ENCODE results near the gene TPRG1. TPM values are rescaled to one million over a fixed set of nuclear protein-coding genes. Genes with fewer than 3 reads are reported as not detected.

The TPRG1 gene
- total RNA-seq, 1 experiment from 2014 or later, result 0.42 TPM

DNA sequence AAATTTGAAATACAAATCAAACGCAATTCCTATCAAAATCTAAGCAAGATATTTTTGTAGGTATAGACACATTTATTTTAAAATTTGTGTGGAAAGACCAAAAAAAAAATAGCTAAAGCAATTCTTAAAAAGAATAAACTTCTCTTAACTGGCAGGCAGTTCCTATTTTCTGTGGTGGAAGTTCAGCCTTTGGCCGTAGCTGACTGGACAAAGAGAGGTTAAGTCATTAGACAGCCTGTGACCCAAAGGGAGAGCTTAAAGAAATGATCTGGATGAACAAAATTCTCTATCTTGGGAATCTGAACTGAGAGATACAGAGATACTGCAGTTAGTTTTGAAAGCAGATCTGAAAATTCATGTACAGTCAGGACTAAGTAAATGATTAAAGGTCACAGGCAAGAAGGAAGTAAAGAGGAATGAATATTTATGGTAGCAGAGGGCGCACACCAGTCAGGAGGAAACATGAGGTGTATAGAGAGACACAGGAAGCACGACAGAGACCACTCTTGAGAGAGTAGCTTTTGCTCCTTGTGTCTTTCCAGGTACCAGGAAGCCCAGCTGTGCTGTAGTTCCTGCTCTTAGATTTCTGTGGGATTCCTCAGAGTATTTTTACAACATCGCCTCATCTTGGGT, 57.5 kb downstream of the TPRG1 start:
- no peak for DNase-seq (ENCODE audit: low read depth)

DNA sequence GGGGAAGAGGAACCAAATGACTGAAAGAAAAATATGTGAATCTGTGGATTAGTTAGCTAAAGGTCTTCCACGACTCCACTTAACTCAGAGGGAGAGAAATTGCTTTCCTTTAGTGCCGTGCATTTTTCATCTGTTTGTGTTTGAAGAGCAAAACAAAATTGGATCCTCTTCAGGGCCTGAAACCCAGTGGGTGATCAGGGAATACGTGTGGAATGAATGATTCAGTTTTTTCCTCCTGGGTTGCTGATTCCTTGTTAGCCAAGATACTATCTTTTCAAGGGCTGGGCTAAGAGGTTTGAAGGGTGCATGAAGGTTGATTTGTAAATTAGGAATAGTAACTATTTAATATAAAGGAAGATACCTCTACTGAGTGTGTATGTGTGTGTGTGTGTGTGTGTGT, 61.0 kb downstream of the TPRG1 start:
- DNase-seq (ENCODE audit: low read depth), result no peak

DNA sequence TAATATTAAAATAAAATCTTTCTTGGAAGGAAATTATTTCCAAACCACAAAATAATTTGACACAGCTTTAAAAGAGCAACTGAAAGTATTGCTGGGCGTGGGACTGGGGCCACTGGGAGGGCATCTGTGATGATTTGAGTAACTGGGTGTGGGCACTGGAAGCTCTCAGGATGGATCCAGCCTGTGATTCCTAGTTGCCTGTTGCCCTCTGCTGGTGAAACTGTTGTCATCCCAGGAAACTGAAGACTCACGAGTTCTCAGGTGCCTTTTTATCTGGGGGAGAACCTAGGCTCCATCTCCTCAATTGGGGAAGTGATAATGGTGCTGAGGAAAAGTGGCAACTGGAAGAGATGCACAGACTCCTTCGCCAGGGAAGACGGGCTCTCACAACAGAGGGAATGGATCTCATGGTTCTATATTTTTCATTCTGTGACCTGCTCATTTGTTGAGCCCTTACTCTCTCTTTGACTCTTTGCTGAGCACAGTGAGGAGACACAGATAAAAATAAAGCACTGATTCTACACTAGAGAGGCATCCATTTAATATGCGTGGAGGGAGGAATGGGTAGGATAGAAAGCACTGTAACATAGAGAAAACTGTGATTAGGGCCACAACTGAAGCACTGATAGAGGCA, 61.6 kb downstream of the TPRG1 start:
- DNase-seq (ENCODE audit: low read depth), result peak; percentile 67

DNA sequence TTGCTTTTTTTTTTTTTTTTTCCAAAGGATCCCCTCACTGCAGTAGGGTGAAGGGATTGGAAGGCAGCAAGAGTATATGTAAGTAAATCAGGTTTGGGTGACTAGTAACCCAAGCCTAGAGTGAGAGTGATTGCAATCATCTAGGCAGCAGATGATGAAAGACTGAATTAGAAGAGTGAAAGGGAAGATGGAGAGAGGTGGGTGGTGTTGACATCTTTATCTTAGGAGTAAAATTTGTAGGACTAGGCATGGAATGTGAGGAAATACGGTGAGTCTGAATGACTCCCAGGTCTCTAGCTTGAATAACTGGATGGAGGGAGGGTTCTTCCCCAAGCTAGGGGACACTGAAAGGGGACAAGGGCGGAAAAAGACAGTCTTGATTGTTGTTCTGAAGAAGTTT, 63.4 kb downstream of the TPRG1 start:
- DNase-seq (ENCODE audit: low read depth), result no peak

DNA sequence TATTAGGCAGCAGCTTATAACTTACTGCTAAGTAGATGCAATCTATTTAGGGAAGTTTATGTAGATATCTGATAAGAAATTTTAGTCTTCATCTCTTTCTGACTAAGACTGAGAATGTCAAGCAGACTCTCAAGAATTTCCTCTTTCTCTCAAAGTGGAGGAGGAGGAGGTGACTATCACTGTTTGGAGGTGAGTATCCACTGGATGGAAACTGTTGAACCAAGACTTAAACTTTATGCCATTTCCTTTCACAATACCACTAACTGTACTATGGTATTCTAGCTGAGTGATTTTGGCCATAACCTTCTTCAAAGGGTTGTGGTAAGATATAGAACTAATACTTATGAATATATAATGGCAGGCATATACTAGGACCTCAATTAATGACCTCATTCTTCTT, 64.6 kb downstream of the TPRG1 start:
- DNase-seq (ENCODE audit: low read depth), result no peak

DNA sequence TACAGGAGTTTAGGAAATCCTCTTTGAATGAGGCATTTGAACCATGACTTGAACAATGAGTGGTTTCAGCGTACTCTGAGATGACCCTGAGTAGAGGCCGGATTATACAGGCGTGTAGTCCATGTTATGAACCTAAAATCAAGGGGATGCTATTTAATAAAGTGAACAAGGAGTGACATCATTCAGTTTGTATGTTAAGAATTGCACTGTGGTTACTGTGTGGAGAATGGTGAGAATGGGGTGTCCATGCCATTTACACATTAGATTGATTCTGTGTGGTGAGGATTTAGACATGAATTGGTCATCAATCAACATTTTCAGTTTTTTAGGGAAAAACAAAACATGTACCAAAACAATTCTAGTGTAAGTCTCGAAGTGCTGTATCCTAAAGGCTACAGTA, 65.8 kb downstream of the TPRG1 start:
- DNase-seq (ENCODE audit: low read depth), result peak; percentile 26

DNA sequence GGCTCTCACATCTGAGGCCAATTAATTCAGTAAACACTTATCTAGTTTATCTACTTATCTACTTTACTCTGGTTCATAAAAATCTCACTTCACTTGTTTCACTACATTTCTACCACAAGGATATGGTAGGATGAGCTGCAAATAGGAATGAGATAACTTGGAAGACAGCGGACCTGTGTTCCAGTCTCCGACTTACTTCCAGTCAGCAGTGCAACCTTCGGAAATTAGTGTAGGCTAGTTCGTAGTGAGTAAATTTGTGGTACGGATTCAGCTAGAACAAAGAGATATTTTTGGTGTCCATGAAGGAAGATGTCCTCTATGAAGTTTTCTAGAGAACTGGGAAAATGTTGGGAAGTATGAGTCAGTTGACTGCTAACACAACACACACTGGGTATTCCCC, 66.3 kb downstream of the TPRG1 start:
- DNase-seq (ENCODE audit: low read depth), result no peak

- DNase-seq (ENCODE audit: low read depth), result no peak
These were observed 67.8 kb downstream of the TPRG1 start for GRCh38 chr3:189239616-189240015.

DNA sequence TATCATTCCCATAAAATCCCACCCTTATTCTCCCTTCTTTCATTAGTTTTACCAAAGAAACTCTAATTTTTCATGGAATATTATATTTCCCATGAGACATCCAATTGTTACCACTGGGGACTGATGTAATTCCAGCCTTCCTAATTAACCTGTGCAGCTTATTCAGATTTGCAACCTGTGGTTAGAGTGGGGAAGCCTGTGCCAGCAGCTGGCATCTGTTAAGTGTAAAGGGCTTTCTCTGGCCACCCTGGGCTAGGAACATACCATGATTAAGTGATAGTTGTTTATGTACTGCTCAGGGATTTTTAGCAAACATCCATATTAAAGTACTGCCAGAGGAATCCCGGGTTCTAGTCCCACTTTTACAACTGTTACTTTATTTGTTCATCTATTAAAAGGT, 78.2 kb downstream of the TPRG1 start:
- DNase-seq (ENCODE audit: low read depth), result peak; percentile 15

GRCh38 chr3:189258261-189258660, 86.5 kb downstream of the TPRG1 start:
- no peak for DNase-seq (ENCODE audit: low read depth)

GRCh38 chr3:189260556-189261493, 89.1 kb downstream of the TPRG1 start:
- no peak for DNase-seq (ENCODE audit: low read depth)

DNA sequence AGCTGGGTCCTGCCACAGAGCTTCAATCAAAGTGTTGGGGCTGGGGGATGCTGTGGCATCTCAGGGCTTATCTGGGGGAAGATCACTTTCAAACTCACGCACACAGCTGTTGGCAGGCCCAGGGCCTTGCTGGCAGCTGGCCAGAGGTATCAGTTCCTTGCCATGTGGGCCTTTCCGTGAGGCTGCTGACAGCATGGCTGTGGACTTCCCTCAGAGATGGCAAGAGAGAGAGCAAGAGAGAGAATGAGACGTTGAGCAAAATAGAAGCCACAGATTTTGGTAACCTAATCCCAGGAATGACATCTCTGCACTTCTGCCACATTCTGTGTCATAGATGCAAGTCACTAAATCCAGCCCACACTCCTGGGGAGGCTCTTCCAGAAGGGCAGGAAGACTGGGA, 91.0 kb downstream of the TPRG1 start:
- DNase-seq (ENCODE audit: low read depth), result peak; percentile 9

GRCh38 chr3:189267981-189268613, 96.3 kb downstream of the TPRG1 start:
- peak; percentile 67 for DNase-seq (ENCODE audit: low read depth)

DNA sequence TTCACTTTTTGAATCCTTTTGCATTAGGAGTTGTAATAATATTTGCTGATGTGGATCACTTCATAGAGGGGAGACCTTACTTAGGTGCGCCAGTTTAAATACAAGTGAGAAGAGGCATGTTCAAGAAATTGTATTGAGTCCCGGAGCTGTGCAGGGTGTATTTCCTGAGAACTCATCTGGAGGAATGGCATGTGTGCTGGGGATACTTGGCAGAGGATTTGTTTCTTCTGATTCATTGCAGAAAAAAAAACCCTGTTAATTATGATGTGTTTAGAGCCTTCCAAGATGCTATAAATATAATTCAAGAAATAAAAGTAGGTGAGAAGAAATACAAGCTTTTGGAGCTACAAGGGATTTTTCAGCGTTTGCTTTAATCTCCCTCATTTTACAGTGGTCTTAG, 97.6 kb downstream of the TPRG1 start:
- DNase-seq (ENCODE audit: low read depth), result peak; percentile 39

GRCh38 chr3:189270248-189270832, 98.6 kb downstream of the TPRG1 start:
- peak; percentile 91 for DNase-seq (ENCODE audit: low read depth)

- peak; percentile 32 for DNase-seq (ENCODE audit: low read depth)
These were observed 100.8 kb downstream of the TPRG1 start for GRCh38 chr3:189272500-189273119.

DNA sequence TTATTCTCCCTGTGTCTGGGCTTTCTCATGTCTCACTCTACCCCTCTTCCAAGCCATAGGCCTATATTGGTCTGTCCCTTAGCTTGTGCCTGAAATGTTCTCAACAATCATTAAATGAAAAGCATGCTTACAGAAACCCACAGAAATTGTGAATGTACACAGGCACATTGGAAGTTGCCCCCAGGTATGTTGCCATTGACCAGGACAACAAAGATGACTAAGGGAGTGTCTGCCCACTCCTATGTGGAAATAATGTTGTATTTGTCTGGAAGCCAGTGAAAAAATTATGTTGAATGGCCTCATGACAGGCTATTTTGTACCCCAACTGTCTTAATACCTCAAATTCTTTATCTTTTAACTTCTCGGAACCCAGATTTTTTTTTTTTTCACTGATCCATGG, 102.0 kb downstream of the TPRG1 start:
- peak; percentile 49 for DNase-seq (ENCODE audit: low read depth)

GRCh38 chr3:189275182-189275581, 103.4 kb downstream of the TPRG1 start:
- no peak for DNase-seq (ENCODE audit: low read depth)

DNA sequence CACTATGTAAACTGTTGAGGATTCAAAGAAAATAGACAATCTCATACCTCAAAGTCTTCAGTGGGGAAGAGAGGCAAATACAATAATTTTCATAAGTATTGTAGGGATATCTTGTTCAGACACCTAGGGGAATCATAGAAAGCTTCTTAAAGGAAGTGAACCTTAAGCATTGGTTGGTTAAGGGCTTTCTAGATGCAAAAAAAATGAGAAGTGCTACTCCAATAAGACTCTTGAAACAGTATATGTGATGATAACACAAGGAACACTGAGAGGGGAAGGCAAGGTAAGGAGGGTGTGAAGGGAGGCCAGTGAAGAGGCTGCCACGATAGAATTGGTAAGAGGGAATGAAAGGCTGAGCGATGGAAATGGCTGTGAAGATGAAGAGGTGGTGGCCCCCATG, 104.1 kb downstream of the TPRG1 start:
- DNase-seq (ENCODE audit: low read depth), result no peak

DNA sequence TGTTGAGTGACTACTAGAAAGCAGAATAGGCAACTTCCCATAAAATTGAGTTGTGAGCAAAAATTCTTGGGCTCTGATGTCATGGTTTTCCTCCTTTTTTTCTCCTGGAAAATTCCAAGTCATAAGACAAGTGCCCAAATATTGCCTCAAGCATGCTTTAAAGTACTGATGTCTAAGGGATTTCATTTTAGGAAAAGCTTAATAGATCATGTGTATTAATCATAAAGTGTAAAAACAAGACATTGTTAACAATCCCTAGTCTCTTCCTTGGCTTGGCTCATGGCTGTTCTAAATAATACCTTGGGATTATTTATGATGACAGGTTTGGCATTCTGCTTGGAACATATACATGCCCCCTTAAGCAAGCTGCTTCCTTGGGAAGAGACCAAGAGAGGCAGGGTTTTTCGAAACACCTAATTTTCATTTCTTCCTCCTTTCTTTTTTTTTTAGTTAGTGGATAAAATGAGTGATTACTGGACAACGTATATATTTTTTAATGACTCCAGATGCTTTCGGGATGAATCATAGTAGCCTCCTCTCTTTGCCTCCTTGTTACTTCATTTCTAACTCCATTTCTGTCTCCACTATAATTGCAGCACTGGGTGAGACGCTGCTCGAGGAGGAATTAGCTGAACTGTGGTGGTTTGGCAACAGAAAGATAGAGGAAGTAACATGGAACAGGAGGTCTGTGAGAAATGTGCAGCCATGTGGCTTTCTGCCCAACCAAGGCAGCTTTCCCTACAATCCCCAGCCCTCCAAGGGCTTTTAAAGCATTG, 104.9 kb downstream of the TPRG1 start:
- DNase-seq (ENCODE audit: low read depth), result peak; percentile 88

DNA sequence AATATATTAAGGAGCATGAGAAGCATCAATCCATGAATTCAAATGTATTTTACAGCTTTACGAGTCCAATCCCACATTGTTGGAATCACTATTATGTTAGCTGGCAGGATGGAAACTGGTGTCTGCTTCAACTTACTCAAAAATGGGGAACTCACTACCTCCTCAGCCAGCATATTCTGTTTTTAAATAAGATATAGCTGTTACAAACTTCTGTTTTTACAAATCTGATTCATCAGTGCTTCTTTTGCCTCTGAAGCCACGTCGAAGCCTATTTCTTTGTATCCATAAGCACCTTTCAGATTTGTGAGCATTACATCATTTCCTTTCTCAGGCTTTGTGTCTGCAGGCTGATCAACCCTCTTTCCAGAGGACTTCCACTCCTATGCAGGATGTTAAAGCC, 105.9 kb downstream of the TPRG1 start:
- peak; percentile 26 for DNase-seq (ENCODE audit: low read depth)
